Measurements from ENCODE around the gene OR2C1. TPM values are rescaled to one million over a fixed set of nuclear protein-coding genes. Genes with fewer than 3 reads are reported as not detected.

Gene OR2C1
- total RNA-seq, 1 experiment from 2014 or later, result not detected

- no peak for DNase-seq (ENCODE audit: low read depth)
Observed at GRCh38 chr16:3400446-3400778, 44.7 kb downstream of the OR2C1 start.

- peak; percentile 98 for DNase-seq (ENCODE audit: low read depth)
Observed at GRCh38 chr16:3400779-3401688, 45.3 kb downstream of the OR2C1 start, which contains the start of the genes ZNF174 and ZSCAN32. ZNF174 (plus strand) TSS chr16:3401215; CDS start chr16:3402005, 790 bp downstream. ZSCAN32 (minus strand) TSS chr16:3401004; CDS start chr16:3397557, 3,447 bp downstream.

GRCh38 chr16:3401719-3402397, 46.2 kb downstream of the OR2C1 start:
- peak; percentile 3 for DNase-seq (ENCODE audit: low read depth)

Other genes with a start within 250 kb of the OR2C1 start
- gene ZNF205, start 243.3 kb upstream of the OR2C1 start, total RNA-seq (2014; rRNA removed; shearing (Covaris generic)), result 8.8 and 9.3 TPM in 2 replicates
- gene ZNF213, start 220.9 kb upstream of the OR2C1 start, total RNA-seq (2014; rRNA removed; shearing (Covaris generic)), result 1.6 and 2.0 TPM in 2 replicates
- 0.36 TPM in 1 of 2 replicates, not detected in the other for gene OR1F1, start 167.7 kb upstream of the OR2C1 start, total RNA-seq (2014; rRNA removed; shearing (Covaris generic))
- gene ZNF200, start 120.7 kb upstream of the OR2C1 start, total RNA-seq (2014; rRNA removed; shearing (Covaris generic)), result 9.8 and 14.9 TPM in 2 replicates
- 4.3 and 4.8 TPM in 2 replicates for gene MEFV, start 99.3 kb upstream of the OR2C1 start, total RNA-seq (2014; rRNA removed; shearing (Covaris generic))
- 19.8 and 28.6 TPM in 2 replicates for gene ZNF263, start 72.4 kb upstream of the OR2C1 start, total RNA-seq (2014; rRNA removed; shearing (Covaris generic))
- 4.4 and 5.0 TPM in 2 replicates for gene TIGD7, start 50.5 kb upstream of the OR2C1 start, total RNA-seq (2014; rRNA removed; shearing (Covaris generic))
- gene ZNF75A, start 50.4 kb upstream of the OR2C1 start, total RNA-seq (2014; rRNA removed; shearing (Covaris generic)), result 15.3 and 16.0 TPM in 2 replicates
- gene ZSCAN32, start 45.1 kb downstream of the OR2C1 start, total RNA-seq (2014; rRNA removed; shearing (Covaris generic)), result 6.7 and 8.1 TPM in 2 replicates
- 4.9 and 7.9 TPM in 2 replicates for gene ZNF174, start 45.3 kb downstream of the OR2C1 start, total RNA-seq (2014; rRNA removed; shearing (Covaris generic))
- 1.7 and 1.8 TPM in 2 replicates for gene ZNF597, start 87.6 kb downstream of the OR2C1 start, total RNA-seq (2014; rRNA removed; shearing (Covaris generic))
- 5.1 and 5.6 TPM in 2 replicates for gene NAA60, start 87.8 kb downstream of the OR2C1 start, total RNA-seq (2014; rRNA removed; shearing (Covaris generic))
- not detected in 2 replicates for gene C16orf90, start 139.6 kb downstream of the OR2C1 start, total RNA-seq (2014; rRNA removed; shearing (Covaris generic))
- 15.5 and 22.1 TPM in 2 replicates for gene CLUAP1, start 145.1 kb downstream of the OR2C1 start, total RNA-seq (2014; rRNA removed; shearing (Covaris generic))
- gene NLRC3, start 221.5 kb downstream of the OR2C1 start, total RNA-seq (2014; rRNA removed; shearing (Covaris generic)), result 0.12 TPM in 1 of 2 replicates, not detected in the other

Measured in RPMI7951 (cell line).